GM21367 (cell line): ENCODE measurements around the gene IQGAP2.
A peak's percentile ranks its signal among the peaks of the same experiment; 100 is the strongest.

ENCODE experiments used
- ATAC-seq: cut with Tn5 transposase; IDR thresholded peaks from one replicate; pipeline ENCODE4 v1.9.1; 2021; ENCODE audit not compliant: unreplicated experiment

The IQGAP2 gene

DNA sequence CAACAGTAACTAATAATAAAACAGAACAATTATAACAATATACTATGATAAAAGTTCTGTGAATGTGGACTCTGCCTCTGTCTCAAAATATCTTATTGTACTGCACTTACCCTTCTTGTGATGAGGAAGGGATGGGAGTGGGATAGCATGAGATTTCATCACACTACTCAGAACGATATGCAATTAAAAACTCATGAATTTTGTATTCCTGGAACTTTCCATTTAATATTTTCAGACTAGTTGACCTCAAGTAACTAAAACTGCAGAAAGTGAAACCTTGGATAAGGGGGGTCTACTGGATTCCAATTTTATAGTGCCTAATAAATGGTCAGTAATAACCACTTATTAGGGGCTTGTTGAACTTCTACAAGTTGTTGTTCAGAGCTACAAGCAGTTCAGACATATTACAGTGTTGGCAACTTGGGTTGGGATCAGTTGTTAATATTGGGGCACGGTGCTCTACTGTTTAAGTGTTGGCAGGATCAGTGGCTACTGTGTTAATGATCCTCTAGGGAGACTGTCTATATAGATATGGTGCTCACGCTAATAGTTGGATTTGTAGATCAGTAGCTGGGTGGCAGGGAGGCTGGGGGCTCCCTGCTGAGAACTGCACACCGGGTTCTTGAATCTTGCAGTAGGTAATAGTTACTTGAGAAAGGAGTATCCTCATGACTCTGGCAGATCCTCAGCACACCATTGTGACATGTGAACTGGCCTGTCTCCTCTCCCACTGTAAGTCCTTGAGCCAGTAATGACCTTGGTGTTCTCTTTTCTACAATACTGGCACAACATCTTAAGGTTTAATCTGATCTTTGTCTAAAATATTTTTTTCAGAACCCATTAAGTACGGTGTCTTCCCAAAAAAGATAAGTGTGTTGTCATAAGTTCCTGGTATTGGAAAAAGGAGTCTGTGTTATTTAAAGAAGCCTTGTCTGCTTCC, 158.1 kb downstream of the IQGAP2 start:
- ATAC-seq: no peak

GRCh38 chr5:76561959-76562358, 158.9 kb downstream of the IQGAP2 start:
- ATAC-seq: no peak

GRCh38 chr5:76565009-76565408, 161.9 kb downstream of the IQGAP2 start:
- no peak for ATAC-seq

DNA sequence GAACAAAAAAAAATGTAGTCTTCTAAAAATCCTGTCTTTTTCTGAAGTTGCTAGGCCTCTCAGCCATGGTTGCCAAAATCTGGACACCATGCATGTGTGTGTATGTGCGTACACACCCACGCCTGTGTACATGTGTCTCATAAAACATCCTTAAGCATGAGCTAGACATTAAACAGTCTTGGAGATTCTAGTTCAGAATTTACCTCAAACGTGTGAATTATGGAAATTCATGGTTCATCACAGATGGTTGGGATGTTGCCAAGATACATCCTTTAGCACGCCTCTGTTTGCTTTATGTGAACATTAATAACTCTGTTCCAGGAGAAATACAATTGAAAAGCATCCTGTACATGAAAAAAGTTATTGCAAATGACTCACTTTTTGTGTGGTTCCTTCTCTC, 167.1 kb downstream of the IQGAP2 start:
- ATAC-seq: no peak

GRCh38 chr5:76571559-76571958, 168.5 kb downstream of the IQGAP2 start:
- ATAC-seq: no peak

- ATAC-seq: no peak
Observed at GRCh38 chr5:76576450-76576849, 173.4 kb downstream of the IQGAP2 start.

DNA sequence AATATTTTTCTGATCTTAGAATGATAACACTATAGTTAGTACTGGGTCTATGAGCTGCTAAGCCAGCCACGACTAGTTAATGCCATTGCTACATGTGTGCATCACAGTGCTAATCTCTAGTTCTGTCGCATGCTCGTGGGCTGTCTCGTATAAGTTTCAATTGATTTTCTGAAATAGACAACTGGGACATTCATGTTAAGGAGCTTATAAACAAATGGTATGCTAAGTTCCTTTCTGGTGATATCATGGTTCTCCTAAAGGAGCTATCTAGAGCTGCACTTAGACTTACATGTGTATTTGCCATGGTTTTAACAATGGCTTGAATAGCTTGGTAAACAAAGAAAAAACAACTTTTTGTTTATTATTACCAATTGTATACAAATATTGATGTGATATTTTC, 173.9 kb downstream of the IQGAP2 start:
- no peak for ATAC-seq

DNA sequence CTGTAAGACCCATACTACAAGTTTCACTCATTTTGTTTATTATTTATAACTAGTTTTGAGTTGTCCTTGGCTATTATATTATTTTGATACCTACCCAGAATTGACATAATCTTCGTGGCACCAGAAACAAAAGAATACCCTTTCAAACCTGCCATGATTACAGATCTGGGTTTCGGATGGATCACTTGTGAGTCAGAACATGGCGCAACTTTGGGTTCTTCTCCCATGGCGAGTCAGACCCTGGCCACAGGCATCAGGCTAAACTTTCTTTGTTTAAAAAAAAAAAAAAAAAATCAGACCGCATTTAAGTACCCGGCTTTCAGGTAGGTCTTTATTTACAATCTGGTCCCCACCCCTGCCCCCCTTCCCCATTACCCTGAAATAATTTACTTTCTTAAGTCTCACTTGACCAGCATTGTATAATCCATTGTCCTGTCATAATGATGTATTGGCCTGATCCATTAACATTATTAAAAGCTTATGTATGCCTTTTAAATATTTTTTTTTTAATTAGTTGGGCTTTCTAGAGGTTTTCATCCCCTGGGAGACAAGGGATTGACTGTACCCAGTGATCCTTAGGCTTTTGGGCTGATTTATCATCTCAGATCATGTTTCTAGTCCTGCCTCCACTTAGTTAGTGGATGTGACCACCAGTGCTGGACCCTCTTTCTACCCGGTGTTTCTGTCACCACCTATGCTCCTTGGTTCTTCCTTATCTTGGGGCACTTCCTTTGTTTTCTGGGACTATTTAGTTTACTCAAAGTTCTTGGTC, 176.3 kb downstream of the IQGAP2 start:
- no peak for ATAC-seq

GRCh38 chr5:76580981-76581380, 177.9 kb downstream of the IQGAP2 start:
- no peak for ATAC-seq

DNA sequence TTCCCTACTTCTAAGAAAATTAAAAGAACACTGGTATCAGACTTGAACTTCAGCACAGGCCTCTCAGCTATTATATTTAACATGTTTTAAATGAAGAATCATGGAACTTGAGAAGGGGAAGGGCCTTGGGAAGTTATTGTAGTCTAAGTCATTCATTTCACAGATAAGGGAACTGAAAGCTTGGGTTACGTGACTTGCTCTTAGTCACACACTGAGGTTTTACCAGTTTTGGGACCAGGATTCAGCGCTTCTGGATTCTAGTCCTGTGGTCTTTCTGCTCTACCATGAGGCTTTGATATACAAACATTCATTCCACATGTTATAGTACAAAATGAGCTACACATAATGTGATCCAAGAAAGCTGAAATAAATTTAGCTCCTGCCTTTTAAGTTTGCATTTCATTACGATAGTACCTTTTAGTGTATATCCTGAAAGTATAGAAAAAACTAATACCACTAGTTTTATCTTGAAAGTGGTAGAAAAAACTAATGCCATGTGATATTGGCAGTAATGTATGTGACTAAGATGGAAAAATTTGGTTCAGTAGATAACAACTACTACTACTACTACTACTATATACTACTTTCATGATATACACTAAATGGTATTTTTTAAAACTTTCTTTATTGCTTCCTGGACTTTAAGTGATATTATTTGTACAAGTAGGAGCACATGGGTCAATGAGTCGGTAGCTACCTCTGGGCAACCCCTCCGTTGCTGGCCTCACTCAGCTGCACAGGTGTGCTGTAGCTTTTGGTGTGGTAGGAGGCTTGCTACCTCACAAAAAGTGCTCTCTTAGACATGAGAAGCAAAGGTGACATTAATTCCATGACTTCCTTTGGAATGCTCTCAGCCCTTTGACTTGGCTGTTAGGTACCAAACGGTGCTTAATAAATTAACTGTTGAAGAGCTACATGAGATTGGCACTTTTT, 179.4 kb downstream of the IQGAP2 start:
- ATAC-seq: peak; percentile 83

GRCh38 chr5:76583163-76584047, 180.3 kb downstream of the IQGAP2 start:
- ATAC-seq: no peak

GRCh38 chr5:76585783-76586217, 182.7 kb downstream of the IQGAP2 start:
- no peak for ATAC-seq

DNA sequence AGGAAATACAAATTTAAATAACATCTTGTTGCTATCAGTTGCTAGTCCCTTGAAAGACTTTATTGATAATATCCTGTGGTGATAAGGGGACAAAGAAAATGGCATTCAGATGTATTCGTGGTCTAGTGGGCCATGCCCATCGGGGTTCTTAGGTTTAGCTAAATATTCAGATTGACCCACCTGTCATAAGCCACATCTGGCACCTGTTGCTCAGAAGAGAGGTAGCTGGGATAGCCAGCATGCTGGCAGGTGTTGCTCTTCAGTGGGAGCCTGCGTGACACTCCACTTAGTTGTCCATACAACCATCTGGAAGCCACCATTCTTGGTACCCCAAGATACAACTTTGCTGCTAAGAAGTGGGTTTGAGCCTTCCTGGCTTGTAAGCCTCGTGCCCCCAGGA, 183.4 kb downstream of the IQGAP2 start:
- ATAC-seq: no peak

DNA sequence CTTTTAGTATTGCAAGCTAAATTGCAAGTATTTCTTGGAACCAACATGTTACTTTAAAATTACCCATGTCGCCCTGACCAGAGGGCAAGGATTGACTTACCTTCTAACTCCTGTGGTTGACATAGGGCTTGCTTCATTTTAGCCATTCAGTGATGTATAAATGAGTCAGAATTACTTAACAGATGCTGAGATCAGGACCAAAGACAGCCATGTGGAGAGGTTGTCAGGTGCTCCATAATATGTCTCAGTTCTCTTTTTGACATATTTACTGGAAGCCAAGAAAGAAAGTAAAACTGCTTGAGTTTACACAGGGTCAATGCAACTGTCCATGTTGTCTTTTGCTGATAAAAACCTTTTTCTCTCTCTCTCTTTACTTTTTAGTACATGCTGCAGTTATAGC, 186.9 kb downstream of the IQGAP2 start:
- peak; percentile 94 for ATAC-seq

DNA sequence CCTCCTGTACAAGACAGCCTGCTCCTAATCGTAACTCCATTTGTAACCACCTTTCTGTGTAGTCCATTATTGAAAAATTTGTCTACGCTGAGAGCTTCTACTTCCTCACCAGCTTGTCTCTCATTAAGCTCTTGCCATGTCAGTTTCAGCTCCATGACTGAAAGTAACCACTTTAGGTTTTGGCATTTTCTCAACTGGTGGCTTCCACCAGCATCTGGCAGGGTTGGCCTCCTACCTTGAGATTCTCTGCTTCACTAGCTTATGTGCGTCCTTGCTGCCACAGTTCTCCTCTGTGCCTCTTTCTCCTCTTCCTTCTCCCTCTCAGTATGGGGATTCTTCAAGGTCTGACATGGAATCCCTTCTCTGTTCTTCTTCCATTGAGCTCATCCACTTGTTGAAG, 188.3 kb downstream of the IQGAP2 start:
- ATAC-seq: no peak

- no peak for ATAC-seq
Observed at GRCh38 chr5:76592692-76593091, 189.6 kb downstream of the IQGAP2 start.

DNA sequence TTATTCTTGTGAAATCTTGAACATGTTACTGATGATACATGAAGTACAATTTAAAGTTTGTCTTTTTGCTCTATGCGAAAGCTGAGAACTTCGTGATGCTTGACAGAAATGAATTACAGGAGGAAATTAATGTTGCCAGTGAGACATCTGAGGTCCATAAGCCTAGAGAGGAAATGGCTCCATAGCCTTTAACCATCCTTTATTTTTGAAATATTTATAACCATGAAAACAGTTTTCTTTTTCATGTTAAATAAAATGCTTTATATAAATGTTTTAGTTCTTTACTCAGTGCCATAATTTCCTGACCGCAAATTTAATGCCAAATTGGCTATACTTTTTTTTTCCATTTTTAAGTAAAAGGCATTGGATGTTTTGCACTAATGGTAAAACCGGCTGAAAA, 191.0 kb downstream of the IQGAP2 start:
- no peak for ATAC-seq

- no peak for ATAC-seq
Observed at GRCh38 chr5:76595755-76596481, 192.8 kb downstream of the IQGAP2 start.

- no peak for ATAC-seq
Observed at GRCh38 chr5:76598531-76598930, 195.4 kb downstream of the IQGAP2 start.
